PC-3 (cell line): Measurements from ENCODE around the gene CCDC82. TPM values are rescaled to one million over a fixed set of nuclear protein-coding genes. Genes with fewer than 3 reads are reported as not detected.

Source experiments
- ATAC-seq: fragments of 200-7000 bp; cut with Tn5 transposase; 2 replicates; pipeline ENCODE4 v1.9.1; 2020; ENCODE audit warnings: mild to moderate bottlenecking, moderate library complexity
- BruUV-seq: library from RNA; stranded (reverse); fragments of 400-500 nt; replicated peaks from 2 replicates; lab custom pipeline; 2021; lab: Mats Ljungman, UMichigan
- CTCF ChIA-PET: fragments of 300-600 bp; sonication (Branson Sonifier 250); formaldehyde crosslinking; loops from one replicate; lab custom pipeline; 2022; ENCODE audit warnings: antibody characterized with exemption; lab: Charles Lee
- POLR2A ChIA-PET: fragments of 300-600 bp; sonication (Branson Sonifier 250); formaldehyde crosslinking; loops from one replicate; lab custom pipeline; 2022; ENCODE audit warnings: antibody characterized with exemption; ENCODE audit not compliant: unreplicated experiment; lab: Charles Lee
- DNase-seq: peaks from one replicate; pipeline ENCODE4 v3.0.0-alpha.2; 2015
- H2AFZ ChIP-seq: fragments of 300-600 bp; sonication (generic); 2 replicates; pipeline ENCODE4 v1.6.0; 2016; ENCODE audit warnings: antibody characterized with exemption, low read length
- H3F3A ChIP-seq: fragments of 300-600 bp; sonication (generic); one replicate; pipeline ENCODE4 v1.6.0; 2017; ENCODE audit warnings: antibody characterized with exemption, low read length, control low read depth, mild to moderate bottlenecking; ENCODE audit not compliant: unreplicated experiment
- H3K27ac ChIP-seq: fragments of 300-600 bp; sonication (generic); 2 replicates; pipeline ENCODE4 v1.5.1; 2016; ENCODE audit warnings: mild to moderate bottlenecking, low read length
- H3K27me3 ChIP-seq: fragments of 300-600 bp; sonication (generic); 2 replicates; pipeline ENCODE4 v1.6.1; 2016; ENCODE audit warnings: low read length, mixed read lengths
- H3K36me3 ChIP-seq: fragments of 300-600 bp; sonication (generic); 2 replicates; pipeline ENCODE4 v1.6.1; 2016; ENCODE audit warnings: low read depth, mixed run types, low read length, mixed read lengths
- H3K4me1 ChIP-seq: fragments of 300-600 bp; sonication (generic); 2 replicates; pipeline ENCODE4 v1.5.1; 2016; ENCODE audit warnings: low read length; ENCODE audit not compliant: insufficient read depth
- H3K4me2 ChIP-seq: fragments of 300-600 bp; sonication (generic); 2 replicates; pipeline ENCODE4 v1.6.0; 2016; ENCODE audit warnings: low read length
- H3K4me3 ChIP-seq: fragments of 300-600 bp; sonication (generic); 2 replicates; pipeline ENCODE4 v1.5.1; 2016; ENCODE audit warnings: mild to moderate bottlenecking, low read length, mixed read lengths
- H3K79me2 ChIP-seq: fragments of 300-600 bp; sonication (generic); 2 replicates; pipeline ENCODE4 v1.6.1; 2017; ENCODE audit warnings: low read length, mixed read lengths
- H3K9ac ChIP-seq: fragments of 300-600 bp; sonication (generic); 2 replicates; pipeline ENCODE4 v1.6.0; 2016; ENCODE audit warnings: mild to moderate bottlenecking, low read length
- H3K9me2 ChIP-seq: fragments of 300-600 bp; sonication (generic); replicated peaks from 2 replicates; pipeline ENCODE4 v1.6.1; 2016; ENCODE audit warnings: mixed run types, low read length, mixed read lengths
- H3K9me3 ChIP-seq: fragments of 300-600 bp; sonication (generic); 2 replicates; pipeline ENCODE4 v1.6.1; 2016; ENCODE audit warnings: low read length, mixed read lengths
- H4K20me1 ChIP-seq: fragments of 300-600 bp; sonication (generic); 2 replicates; pipeline ENCODE4 v1.6.1; 2016; ENCODE audit warnings: low read length, mixed read lengths
- CTCF ChIP-seq: fragments of 300-600 bp; sonication (generic); conservative IDR thresholded peaks from 2 replicates; pipeline ENCODE4 v1.5.1; 2017; ENCODE audit warnings: antibody characterized with exemption, low read depth, mild to moderate bottlenecking, low read length
- EZH2 ChIP-seq: fragments of 300-600 bp; sonication (generic); IDR thresholded peaks from one replicate; pipeline ENCODE4 v1.6.1; 2017; ENCODE audit warnings: antibody characterized with exemption, mild to moderate bottlenecking, low read length; ENCODE audit not compliant: unreplicated experiment
- EZH2phosphoT487 ChIP-seq: fragments of 300-600 bp; sonication (generic); IDR thresholded peaks from 2 replicates; pipeline ENCODE4 v1.6.1; 2018; ENCODE audit warnings: mild to moderate bottlenecking, antibody characterized with exemption, low read length, borderline replicate concordance
- intact Hi-C: fragments of 100-400 bp; cut with micrococcal nuclease; formaldehyde crosslinking; loops from 2 replicates; pipeline ENCODE4 v1.9.0; 2023
- total RNA-seq: library from RNA; depleted of rRNA; stranded (reverse); fragments of >200 nt; gene quantifications from 2 replicates; pipeline ENCODE4 v1.2.3, GENCODE V29; 2014

The CCDC82 gene
- total RNA-seq, 1 experiment from 2014 or later, result 13.5 TPM

DNA sequence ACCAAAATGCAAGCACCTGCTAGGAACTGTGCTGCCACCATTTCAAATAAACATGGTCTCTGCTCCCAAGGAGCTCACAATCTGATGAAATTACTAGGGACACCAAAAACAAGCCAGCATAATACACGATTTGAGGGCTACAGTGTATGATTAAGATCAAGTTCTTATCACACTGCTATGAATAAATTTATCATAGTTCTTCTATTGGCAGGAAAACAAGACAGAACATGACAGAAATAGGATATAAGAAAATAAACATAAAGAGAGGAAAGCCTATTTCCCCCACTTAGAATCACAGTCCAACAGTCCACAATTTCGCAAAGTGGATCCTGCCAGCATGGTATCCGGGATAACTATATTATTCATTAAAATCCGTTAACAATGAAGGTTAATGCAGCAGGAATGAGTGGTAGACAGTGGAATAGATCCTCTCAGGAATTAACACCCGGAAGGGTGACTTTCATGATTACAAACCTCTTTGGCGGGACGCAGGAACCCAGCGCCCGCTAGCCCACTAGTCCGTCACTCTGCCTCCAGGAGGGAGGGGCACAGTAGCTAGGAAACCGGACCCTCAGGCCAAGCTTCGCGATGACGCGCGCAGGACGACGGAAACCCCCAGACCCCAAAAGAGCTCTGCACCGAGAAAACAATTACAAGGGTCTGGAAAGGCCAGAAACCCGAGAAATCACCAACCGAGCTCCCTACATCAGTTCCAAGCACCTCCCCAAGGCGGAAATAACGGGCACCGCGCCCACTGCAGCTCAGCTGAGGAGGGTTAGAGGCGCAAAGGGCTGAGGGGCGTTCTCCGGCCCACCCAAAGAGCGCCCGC is 607 bp downstream of the CCDC82 start:
- no peaks in the 10 kb centered on the region for H3K9me2 ChIP-seq
- H3K27ac ChIP-seq, result peak overlapping the region; percentile 40
- peak overlapping the region; percentile 89 for H3K4me3 ChIP-seq
- no peak for DNase-seq
- no peaks in the 10 kb centered on the region for H4K20me1 ChIP-seq
- ChIA-PET CTCF (interaction anchor here (0.5 to 1.6 kb wide), 9 partner anchors 28 to 567 kb away, joined by 3 to 11 read pairs (median 4); partner anchors contain the start of gene MAML2), POLR2A (interaction anchor here (0.5 to 1.2 kb wide), 10 partner anchors 11 to 1322 kb away, joined by 3 to 10 read pairs (median 4); partner anchors contain the start of gene MAML2)
- peaks cover 50% of the 10 kb centered on the region for H3K4me1 ChIP-seq
- peak; percentile 44 for ATAC-seq
- no peaks in the 10 kb centered on the region for H3K9me3 ChIP-seq
- peak overlapping the region; percentile 92 for H3K4me2 ChIP-seq
- H3K27me3 ChIP-seq, result no peaks in the 10 kb centered on the region
- H3K9ac ChIP-seq, result peak overlapping the region; percentile 86
- BruUV-seq, result TSS peak; percentile 48
- H3K79me2 ChIP-seq, result peaks cover 61% of the 10 kb centered on the region
- no peaks in the 10 kb centered on the region for H3K36me3 ChIP-seq
- peaks cover 3% of the 10 kb centered on the region for H3F3A ChIP-seq
- TF ChIP-seq EZH2phosphoT487 (no peak), EZH2 (no peak), CTCF (no peak)
- peak overlapping the region; percentile 90 for H2AFZ ChIP-seq
- intact Hi-C loops, result loop anchor here (1.0 to 2.0 kb wide), 5 partner anchors 46 to 599 kb away; partner anchors contain the start of genes CEP57 and MAML2

- Histone ChIP-seq H3K9me2 (no peaks in the 10 kb centered on the region), H3K9me3 (no peaks in the 10 kb centered on the region), H3K79me2 (peaks cover 34% of the 10 kb centered on the region), H3K4me2 (no peak overlapping the region), H3K4me3 (no peak overlapping the region), H3K27ac (no peak overlapping the region), H4K20me1 (no peaks in the 10 kb centered on the region), H3K27me3 (no peaks in the 10 kb centered on the region), H3F3A (no peaks in the 10 kb centered on the region), H3K9ac (no peak overlapping the region), H3K4me1 (peaks cover 28% of the 10 kb centered on the region), H3K36me3 (peaks cover 5% of the 10 kb centered on the region), H2AFZ (no peak overlapping the region)
- intact Hi-C loops, result no loop called here
- CTCF ChIA-PET, result no interaction called here
- DNase-seq, result no peak
- TF ChIP-seq EZH2 (no peak), CTCF (no peak), EZH2phosphoT487 (no peak)
- POLR2A ChIA-PET, result no interaction called here
- ATAC-seq, result no peak
- no TSS peak for BruUV-seq
Observed at GRCh38 chr11:96385187-96385586, 4.5 kb downstream of the CCDC82 start.
